HG02840 (cell line): ENCODE measurements around the gene MFAP2.

Experiments used
- ATAC-seq: cut with Tn5 transposase; IDR thresholded peaks from one replicate; pipeline ENCODE4 v1.9.1; 2021; ENCODE audit warnings: mild to moderate bottlenecking, moderate library complexity, moderate number of reproducible peaks; ENCODE audit not compliant: unreplicated experiment, low FRiP score

The MFAP2 gene

DNA sequence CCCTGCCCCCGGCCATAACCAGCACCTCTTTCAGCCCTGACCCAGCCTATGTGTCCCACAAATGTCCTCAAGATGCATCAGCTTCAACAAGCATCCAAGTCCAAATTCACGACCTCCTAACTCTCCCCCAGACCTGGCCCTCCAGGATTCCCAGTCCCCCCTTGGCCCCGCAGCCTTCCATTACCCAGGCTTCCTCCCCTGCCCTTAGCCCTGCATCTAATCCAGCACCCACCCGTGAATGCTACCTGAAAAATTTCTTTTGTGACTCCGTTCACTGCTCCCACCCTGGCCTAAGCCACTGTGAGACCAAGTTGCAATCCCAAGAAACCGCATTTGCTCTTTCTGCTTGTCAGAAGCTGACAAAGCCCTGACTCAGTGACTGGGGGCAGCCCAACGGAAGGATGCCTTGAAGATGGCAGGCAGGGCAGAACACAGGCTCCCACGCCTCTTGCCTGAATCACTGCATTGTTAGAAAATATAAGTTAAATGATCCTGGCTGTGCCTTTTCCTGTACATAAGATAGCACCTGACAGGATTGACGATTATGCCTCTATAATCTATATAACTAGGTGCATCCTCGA is 939 bp upstream of the MFAP2 start:
- no peak for ATAC-seq

DNA sequence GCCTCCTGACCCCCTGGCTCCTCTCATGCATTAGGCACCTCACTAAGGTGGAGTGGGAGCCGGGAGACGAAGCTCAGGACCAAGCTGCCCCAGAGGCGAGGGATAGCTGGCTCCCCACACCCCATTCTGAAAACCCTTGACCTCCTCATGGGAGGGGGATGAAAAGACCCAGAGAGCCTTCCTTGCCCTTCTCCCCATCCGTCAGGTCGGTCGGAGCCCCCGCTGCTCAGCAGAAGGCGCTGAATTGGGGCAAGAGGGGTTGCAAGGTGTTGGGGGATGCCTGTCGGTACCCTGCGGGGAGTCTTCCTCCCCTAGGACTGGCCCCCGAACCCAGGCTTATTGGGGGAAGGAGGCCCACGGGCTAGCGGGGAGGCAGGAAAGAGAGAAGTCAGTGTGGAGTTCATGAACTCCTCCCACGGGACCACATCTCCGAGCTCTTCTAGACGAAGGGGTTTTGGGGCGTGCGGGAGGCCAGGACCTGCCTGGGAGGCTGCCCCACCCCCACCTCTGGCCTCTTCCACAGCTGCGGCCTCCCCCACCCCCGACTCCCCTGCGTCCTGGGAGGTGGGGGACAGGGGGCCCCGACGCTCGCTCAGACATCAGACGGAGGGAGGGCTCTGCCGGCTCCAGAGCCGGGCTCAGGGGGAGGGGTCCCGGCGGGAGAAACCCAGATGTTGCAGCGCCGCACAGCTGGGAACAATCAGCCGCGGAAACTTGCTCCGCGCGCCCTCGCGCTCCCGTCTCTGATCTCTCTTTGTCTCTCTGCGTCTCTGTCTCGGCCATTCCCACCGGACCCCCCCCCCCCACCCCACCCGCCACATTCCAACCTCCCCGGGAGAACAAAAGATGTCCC is 719 bp downstream of the MFAP2 start:
- no peak for ATAC-seq

DNA sequence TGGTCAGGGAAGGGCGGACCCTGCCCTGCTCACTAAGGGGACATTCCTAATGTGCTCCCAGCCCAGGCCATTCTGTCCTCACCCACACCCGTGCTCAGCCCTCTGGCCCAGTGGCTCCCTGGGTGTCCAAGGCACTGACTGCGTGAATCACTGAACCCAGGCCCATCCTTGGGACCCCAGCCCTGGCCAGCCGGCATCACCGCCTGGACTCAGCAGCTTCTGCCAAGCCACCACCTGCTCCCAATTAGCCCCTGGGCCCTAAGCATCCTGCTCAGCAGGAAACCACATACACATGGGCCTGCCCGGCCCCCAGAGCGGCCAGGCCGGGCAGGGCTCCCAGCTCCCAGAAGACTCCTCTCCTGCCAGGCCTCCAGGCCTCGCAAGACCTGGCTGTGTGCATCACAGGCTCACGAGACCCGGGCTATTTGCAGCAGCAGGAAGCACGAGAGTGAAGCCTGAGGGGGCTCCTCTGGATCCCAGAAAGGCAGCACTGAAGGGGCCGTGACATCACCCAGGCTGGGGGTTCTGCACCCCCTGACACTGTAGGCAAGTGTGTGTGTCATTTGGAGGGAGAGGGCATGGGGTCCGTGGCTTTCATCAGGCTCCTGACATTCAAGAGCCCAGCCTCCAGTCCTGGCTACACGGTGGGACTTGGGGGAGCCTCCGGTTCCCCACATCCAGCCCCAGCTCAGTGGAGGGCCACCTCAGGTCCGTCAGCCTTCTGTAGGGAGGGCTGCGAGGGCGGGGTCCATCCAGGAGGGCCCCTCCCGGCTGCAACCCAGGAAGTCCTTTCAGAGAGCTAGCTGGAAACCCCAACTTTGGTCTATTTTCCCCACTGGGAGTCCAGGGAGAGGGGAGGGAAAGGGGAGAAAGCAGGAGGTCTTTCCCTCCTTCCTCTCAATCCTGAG is 1.6 kb downstream of the MFAP2 start:
- ATAC-seq: no peak

DNA sequence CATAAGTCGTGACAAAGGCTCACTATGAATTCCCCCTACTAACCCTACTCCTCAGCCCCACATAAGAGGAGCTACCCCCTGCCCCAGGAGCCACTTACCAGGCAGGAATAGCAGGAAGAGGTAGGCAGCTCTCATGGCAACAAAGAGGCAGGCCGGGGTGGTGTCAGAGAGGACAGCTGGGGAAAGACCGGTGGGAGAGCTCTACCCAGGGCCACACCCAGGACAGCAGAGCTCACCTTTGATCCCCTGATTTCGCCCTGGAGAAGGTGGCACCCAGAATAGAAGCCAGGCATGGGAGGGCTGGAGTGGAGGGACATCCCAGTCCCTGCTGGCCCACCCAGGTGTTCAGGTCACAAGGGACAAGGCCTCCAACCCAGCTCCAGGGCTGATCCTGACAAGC is 2.3 kb downstream of the MFAP2 start:
- no peak for ATAC-seq

GRCh38 chr1:16977377-16977776 is 3.0 kb downstream of the MFAP2 start:
- ATAC-seq: no peak

GRCh38 chr1:16976966-16977365 is 3.5 kb downstream of the MFAP2 start:
- ATAC-seq: no peak

- ATAC-seq: no peak
These were observed 4.6 kb downstream of the MFAP2 start for GRCh38 chr1:16975838-16976237.

- no peak for ATAC-seq
These were observed 5.2 kb downstream of the MFAP2 start for GRCh38 chr1:16975211-16975610.

GRCh38 chr1:16973215-16973614 is 7.2 kb downstream of the MFAP2 start:
- no peak for ATAC-seq

GRCh38 chr1:16972189-16972895 is 8.1 kb downstream of the MFAP2 start:
- ATAC-seq: no peak

- no peak for ATAC-seq
These were observed 8.9 kb downstream of the MFAP2 start for GRCh38 chr1:16971341-16972188.

DNA sequence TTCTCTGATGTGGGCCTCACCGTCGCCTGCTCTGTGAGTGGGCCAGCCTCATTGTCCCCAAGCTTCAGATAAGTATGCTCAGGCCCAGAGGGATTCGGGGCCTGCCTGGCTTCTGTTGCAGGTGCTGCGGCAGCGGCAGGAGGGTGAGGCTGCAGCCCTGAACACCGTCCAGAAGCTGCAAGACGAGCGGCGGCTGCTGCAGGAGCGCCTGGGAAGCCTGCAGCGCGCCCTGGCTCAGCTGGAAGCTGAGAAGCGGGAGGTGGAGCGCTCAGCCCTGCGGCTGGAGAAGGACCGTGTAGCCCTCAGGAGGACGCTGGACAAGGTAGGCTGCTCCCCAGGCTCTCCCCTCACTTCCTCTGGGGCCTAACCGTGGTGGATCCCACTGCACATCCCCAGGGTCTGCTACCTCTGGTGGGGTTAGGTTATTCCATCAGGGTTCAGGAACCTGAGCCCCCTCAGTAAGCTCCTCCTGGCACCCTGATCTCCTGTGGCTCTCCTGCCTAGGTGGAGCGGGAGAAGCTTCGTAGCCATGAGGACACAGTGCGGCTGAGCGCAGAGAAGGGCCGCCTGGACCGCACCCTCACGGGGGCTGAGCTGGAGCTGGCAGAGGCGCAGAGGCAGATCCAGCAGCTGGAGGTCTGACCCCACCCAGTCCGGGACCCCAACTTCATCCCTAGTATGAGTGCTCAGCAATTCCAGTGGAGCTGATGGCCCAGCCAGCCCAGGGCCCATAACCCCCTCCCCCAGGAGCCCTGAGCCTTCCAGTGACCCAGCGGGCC is 10.1 kb downstream of the MFAP2 start:
- ATAC-seq: no peak

DNA sequence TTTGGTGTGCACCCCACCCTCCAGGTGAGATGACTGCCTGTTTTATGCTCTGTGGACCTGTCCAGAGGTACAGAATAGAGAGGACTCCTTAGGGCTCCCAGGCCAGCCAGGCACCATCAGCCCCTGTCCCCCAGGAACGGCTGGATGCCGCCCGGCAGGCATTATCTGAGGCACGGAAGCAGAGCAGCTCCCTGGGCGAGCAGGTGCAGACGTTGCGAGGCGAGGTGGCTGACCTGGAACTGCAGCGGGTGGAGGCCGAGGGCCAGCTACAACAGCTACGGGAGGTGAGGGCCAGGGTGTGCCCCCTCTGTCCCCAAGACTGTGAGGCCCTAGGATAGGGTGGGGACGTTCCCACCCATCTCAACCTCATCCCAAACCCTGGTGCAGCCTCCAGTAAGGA is 10.8 kb downstream of the MFAP2 start:
- ATAC-seq: no peak

DNA sequence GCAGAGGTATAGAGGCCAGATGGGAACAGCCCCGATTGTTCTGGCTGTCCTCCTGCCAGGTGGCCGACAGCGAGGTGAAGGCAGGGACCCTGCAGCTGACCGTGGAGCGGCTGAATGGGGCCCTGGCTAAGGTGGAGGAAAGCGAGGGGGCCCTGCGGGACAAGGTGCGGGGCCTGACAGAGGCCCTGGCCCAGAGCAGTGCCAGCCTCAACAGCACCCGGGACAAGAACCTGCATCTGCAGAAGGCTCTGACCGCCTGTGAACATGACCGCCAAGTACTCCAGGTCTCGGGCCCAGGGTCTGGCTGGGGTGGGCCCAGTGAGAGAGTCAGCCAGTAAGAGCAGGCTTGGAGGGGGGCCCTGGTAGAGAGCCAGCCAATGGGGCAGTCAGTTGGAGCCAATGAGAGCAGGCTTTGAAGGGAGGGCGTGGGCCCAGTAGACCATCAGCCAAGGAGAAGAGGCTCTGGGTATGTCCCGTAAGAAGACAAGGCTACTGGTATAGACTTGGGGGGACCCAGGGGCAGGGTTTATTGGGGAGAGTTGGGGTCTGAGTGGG is 11.3 kb downstream of the MFAP2 start:
- no peak for ATAC-seq

DNA sequence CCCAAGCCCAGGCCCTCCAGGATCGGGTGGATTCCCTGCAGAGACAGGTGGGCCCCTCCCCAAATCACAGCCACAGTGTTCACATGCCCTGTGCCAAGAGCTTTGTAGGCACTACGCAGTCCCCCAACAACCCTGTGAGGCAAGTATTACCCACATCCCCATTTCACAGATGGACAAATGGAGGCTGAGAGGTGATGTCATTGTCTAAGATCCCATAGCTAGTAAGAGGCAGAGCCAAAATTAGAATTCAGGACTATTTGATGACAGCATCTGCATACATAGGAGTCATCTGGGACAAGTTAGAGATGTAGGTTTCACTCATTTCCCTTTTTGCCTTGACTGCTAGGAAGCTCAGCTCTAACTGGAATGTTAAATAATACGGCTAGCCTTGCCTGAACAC is 12.0 kb downstream of the MFAP2 start:
- ATAC-seq: no peak

DNA sequence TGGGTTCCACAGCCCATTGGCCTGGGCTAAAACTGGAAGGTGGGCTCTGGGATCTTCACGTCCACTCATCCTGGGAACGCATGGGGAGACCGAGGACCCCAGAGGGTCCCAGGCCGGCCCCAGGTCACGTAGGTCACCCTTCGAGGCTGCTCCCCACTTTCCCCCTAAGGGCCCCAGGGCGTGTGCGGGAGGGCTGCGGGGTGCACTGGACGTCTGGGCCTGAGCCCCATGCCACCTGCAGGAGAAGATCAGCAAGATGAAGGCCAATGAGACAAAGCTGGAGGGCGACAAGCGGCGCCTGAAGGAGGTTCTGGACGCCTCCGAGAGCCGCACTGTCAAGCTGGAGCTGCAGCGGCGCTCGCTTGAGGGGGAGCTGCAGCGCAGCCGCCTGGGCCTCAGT is 12.5 kb downstream of the MFAP2 start:
- ATAC-seq: no peak

GRCh38 chr1:16967095-16967575 is 13.3 kb downstream of the MFAP2 start:
- ATAC-seq: no peak

DNA sequence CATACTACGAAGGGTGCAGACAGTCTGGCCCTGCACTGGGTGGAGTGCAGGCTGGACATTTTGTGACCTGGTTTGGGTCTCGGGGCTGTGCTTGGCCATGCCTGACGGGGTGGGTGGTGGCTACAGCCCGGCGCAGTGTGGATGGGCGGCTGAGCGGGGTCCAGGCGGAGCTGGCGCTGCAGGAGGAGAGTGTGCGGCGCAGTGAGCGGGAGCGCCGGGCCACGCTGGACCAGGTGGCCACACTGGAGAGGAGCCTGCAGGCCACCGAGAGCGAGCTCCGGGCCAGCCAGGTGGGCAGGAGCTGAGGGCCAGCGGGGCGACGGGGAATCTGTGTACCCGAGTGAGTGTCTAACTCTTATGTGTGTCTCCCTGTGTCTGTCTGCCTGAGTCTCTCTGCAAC is 14.1 kb downstream of the MFAP2 start:
- ATAC-seq: no peak
